HG02884 (cell line): Measurements from ENCODE around the gene MNT.

ENCODE experiments used
- ATAC-seq: cut with Tn5 transposase; IDR thresholded peaks from one replicate; pipeline ENCODE4 v1.9.1; 2021; ENCODE audit warnings: mild to moderate bottlenecking, moderate library complexity; ENCODE audit not compliant: unreplicated experiment

MNT gene

DNA sequence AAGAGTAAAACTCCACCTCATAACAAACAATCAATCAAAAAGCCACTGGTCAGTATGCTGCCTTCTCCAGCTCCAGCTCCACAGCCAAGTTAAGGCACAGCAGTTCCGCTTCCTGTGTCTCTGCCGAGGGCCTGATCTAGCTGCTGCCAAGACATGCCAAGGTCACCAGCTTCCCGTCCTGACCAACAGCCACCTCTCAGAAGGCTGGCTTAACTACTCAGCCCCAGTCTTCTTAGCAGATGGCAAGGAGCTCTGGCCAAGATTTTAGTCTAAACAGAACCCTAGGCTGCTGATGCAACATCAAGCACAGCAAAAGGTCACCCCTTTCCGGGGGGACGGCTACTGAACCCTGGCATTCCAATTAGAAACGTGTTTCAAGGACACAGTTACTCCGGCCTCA is 17.7 kb upstream of the MNT start:
- no peak for ATAC-seq

DNA sequence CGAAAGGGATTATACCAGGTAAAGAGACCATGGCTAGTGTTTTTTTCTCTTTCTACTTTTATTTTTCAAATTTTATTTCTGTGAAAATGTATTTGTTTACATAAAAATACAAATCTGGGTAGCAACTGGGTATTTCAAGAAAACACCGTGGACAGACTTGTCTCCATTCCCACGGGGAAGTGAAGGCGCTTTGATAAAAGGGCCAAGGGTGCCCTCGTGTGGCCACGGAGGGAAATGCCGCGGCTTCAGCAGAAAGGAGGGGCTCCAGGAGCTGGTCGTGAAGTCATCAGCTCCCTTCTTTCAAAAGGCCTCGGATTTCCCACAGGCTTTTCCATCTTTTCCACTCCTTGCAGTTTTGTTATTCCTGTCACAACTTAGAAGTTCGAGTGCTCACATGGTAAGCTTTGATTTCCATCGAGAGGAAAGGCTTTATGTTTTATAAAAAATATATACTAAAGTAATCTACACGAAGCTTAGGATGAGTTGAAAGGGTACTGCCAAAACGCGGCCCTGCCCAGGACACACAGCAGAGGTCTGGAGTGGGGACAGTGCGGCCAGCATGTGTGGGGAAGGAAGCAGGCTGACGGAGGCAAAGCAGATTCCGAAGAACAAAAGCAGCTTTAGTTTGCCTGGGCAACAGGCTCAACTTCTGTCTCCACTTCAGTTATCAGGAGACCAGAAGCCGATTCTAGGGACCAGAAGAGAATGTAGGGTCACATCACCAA is 15.3 kb upstream of the MNT start:
- no peak for ATAC-seq

DNA sequence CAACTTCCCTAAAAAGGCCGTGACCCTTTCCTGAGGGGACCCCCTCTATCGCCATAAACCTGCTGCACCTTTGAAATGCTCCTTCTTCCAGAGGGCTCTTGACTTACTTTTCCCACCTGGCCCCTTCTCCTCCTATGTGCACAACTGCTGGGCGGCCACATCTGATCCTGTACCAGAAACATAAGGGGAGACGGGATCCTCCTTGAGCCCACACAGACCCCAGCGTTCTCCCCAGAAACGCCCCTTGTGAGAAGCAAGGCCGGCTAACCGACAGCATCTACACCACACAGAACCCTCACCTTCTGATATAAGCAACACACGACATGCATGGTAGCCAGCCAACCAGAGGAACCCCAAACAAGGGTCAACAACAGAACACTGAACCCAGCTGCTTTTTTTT is 14.2 kb upstream of the MNT start:
- no peak for ATAC-seq

DNA sequence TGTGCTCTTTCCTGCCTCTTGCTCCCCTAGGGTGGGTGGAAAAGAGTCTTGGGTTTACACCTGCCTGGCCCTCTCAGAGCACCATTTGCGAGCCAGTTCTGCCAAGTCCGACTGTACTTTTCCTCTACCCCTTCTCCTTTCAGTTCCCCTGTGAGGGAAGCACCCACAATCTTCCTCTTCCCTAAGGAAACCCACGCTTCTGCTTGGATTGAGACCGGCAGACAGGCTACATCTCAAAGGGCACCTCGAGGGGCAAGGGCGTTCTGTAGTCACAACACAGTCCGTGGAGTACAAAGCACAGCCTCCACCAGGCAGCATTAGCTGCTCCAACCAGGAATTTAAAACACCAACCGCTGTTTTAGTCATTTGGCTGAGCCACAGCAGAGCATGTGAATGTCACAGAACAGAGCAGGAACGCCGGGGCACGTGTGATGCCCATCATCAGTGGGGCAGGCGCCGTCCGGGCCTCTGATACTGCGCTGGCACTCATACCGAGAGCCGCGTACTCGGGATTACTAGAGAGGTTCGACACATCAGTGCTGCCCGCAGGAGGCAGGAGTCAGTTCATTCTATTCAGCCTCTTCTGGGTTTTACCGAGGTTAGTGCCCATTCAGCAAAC is 13.7 kb upstream of the MNT start:
- no peak for ATAC-seq

DNA sequence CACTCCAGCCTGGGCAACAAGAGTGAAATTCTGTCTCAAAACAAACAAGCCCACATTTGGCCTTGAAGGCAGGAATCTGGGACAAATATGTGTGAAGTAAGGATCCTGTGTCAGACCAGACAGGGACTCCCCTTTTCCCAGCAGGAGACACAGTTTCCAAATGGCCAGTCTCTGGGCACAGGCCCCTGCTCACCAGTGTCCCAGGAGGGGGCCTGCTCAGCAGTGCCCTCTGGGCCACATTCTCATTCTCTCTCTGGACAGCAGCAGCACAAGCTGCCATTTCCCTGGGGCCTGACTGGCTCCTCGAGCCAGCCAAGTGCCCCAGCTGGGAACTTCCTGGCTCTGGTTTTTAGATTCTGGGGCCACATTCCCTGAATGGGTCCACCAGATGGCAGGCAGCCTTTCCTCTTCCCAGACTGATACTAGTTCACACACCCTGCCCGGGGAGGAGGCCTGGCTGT is 11.7 kb upstream of the MNT start:
- no peak for ATAC-seq

DNA sequence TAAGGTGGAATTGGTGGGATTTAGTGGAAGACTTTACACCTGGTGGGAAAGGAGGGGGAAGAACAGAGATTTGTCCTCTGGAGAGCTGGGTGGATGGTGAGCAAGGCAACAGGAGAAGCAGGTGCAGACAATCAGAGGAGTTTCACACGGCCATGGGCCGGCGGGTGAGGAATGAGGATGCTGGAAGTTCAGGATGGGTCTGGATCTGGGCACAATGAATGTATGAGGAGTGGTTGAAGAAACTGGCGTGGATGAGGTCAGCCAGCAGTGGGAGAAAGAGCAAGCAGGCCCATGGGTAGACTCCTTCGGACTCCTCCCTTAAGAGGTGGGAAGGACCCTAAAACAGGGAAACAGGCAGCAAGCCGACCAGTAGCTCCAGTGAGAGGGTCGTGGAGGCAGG is 10.1 kb upstream of the MNT start:
- no peak for ATAC-seq

DNA sequence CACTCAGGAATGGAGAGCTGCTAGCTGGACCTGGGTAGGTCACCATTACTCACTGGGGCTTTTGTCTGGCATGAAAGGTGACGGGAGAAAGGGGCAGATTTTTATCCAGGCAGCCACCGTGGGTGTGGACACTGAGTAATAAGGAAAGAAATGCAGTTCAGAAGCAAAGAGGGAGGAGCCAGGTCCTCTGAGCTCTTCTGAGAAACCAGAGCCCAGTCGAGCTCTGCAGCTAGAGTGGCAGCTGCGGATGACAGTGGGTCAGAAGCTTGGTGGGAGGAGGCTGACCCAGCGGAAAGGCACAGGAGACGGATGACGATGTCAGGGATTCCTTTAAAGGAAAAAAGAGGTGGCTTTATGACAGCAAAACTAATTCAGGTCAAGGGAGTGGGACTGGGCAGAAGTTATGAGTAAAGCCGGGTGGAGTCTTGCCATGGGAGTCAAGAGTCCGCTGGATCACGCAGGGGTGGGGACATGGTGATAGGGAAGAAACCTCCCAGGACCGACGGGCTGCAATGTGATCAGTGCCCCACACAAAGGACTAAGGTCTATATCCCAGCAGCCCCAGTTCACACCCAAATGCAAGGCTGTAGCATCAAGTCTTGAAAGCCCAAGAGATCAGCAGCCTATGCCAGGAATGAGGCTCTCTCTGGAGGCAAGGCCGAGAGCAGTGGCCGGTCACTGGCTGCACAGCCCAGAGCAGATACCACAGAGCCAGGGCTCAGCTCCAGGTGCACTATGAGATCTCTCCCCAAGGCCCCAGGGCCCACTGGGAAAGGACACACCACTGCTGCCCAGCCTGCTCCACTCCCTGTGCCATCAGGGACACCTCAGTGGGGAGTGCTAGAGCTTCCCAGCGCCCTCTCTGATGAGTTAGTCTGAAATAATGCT is 6.3 kb upstream of the MNT start:
- no peak for ATAC-seq

DNA sequence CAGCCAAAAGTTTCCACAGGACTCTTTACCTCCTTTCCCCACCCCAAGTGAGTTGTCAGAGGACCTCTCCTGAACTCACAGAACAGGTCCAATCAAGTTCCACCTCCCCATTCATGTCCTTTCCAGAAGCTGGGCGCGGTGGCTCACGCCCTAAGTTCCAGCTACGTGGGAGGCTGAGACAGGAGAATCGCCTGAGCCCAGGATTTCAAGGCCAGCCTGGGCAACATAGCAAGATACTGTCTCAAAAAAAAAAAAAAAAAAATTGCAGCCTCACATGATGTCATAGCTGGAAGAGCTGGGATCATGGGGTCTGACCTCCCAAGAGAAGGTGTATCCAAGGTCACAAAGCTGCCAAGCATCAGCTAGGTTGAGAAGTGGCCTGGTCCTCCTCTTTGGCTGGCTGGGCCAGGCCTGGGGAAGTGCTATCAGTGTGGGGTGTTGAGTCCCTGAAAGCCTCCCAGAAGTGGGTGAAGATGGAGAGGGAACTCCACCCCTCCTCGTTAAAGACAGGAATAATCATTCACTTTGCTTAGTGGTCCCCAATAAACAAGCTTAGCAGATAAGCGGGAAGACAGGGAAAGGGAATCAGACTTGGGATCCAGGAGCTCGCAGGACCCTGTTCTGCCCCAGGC is 5.5 kb upstream of the MNT start:
- no peak for ATAC-seq

DNA sequence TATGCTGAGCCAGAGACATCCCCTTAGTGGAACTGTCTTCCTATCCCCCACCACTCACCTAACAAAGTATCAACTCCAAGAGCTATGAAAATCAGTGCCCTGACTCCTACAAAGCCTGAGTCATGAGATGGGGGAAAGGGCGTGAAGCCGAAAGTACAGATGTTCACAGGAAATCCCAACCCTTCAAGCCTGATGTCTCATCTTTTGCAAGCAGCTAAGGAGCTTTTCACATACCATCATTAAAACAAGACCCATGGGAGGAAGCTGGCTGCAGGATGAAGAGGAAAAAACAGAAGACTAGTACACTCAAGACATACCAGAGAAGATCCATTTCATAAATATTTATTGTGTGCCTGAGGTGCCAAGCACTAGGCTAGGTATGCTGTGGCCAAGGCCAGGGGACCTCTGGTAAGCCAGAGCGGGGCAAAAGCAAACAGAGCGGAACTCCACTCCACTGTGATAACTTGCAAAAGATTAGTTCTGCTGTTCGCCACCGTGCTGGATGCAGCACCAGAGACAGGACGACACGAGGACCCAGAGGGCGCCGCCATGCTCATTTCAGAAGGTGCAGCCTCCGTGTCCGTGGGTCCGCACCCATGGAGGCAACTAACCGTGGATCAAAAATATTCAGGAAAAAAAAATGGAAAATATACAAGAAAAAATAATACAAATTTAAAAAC is 4.5 kb upstream of the MNT start:
- no peak for ATAC-seq

DNA sequence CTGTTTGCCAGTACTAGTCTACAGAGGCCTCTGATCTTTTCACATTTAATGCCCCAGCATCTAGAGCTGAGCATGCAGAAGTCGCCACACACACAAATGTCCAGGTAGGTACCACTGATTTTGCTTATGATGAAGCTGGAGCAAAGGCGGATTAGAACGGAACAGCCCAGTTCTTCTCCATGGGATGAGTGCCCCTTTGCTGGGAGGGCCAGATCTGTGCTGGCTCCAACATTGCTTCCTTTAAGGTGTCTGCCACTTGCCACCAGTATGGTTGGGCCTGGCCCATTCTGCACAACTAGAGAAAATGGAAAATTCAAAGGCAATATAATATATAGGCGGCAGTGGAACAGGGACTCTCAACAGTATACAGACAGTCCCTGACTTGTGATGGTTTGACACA is 2.2 kb upstream of the MNT start:
- ATAC-seq = no peak

DNA sequence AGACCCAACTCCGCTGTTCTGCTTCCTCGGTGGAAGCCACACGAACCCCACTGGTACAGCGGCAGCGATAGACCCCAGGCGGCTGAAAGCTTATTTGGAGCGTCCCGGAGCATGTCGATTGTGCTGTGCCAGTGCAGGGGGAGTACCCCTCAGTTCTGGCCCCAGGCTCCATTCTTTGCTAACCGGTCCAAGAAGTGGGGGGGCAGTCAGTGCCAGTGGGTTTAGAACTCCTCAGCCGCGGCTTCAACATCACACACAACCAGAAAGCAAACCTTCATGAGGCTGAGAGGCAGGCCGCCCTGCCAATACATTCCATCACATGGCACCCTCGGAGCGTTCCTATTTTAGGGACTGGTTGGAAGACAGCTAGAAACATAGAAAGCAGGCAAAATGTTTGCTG is 1.7 kb upstream of the MNT start:
- ATAC-seq = no peak

DNA sequence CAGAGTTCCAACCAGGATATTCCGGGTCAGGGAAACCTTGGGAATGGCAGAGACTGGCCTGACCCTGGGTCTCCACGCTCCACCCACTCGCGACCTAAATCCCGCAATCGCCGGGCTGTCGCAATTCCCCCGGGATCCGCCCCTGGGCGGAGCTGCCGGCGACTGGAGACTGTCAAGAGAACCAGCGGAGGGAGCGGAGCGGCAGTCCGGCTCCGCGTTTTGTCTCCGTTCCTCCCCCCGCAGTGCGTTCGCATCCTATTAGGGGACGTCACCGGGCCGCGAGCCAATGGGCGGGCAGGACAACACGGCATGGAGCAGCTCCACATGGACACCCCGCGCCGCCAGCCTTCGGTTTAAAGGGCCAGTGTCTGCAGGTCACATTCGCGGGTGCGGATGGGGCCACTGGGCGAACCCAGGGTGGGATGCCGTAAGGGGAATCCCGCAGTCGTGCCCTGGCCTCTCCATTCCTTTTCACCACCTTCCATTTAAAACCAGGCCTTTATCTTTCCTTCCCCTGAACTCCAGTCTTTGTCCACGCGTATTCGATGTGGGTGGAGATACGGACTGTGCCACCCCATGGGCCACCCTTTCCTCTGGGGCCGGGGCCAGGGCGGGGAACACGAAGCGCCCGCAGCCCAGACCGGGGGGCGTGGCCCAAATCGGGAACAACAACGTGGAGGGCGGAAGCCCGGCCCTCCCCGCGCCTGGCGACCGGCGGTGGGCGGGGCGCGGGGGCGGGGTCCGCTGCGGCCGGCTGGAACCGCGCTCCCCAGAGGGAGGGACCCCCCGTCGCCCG is 764 bp upstream of the MNT start:
- peak; percentile 43 for ATAC-seq

DNA sequence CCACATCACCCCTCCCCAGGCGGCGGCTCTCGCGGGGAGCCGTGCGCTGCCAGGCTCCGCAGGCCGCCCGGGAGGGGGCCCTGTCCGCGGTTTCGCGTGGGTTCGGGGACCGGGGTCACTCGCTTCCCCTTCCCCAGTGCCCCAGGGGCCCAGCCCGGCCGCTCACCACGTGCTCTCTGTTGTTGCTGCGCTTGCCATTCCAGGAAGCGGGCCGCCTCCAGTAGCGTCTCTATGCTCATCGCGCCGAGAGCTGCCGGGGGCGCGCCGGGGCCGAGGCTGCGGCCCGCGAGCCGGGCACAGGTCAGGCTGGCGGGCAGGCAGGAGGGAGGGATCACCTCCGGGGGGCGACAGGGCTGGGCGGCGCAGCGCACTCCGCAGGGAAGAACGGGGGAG is 390 bp downstream of the MNT start:
- ATAC-seq = no peak

DNA sequence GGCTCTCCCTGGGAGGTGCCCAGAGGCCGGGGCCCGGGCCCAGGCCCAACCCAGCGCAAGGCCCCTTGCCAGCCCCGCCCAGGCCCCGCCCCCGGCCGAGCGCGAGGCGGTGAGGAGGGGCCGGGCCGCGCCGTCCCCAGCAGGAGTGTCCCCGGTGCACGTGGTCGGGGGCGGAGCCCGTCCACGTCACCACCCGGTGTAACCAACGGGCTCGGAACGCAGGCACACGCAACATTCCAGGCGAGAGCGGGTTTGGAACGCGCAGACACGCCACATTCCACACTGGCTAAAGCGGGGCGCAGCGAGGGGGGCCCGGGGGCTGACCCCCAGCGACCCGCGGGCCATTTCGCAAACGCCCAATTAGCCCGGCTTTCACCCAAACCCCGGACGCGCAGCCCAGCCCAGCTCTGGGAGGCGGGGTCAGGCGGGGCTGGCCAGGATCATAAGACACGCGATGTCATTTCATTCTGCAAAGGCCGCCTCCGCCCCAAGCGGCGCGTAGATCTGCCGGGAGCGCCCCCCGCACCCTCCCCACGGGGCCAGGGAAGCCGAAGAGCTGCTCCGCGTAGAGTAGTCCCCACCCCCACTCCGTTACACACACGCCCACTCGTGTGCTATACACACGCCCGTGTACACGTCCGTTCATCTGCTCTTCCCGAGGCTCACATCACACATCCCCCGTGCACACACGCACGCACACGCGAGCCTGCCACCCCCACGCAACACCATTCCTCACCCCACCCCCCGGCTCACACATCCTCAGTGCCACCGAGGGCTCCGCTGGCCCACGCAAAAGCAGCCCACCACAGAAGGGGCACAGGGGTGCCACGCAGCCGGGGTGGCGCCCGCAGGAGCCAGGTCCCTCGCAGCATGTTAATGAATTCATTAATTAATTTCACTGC is 1.0 kb downstream of the MNT start:
- ATAC-seq = peak; percentile 34

DNA sequence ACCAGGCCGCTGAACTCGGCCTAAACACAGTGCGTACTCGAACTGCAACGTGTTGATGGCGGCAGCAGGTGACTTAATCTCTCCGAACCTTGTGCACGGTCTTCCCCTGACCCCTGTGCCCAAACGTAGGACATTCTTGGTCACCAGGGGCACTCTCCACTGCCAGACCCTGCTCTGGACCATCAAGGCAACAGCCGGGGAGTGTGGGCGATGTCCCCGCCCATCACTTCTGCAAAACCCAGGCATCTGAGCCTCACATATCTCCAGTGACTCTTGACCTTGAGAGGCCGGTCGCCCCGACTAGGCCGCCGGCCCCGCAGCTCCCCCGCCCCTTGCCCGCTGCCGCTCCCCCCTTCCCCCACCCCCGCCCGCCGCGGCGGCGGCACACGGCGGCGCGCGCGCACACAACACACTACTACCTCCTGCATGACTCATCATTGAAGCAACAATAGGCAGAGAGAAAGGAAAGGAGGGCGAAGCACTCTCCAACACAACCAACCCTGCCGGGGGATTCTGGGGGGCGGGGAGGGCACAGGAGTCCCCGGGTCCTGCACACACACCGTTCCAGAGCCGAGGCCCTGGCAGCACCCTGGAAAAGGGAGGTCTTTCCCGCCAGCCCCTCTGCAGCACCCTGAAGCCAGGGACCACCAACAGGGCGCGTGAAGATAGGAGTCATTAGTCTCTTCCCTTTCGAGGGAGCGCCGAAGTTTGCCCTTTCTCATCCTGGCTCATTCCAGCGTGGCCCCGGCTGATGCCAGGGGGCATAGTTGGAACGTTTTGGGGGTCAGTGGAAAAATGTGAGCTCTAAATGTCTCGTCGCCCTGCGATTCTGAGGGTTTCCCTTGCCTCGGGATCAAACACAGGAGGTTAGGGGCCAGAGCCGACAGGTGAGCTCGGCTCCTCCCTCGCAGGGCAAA is 1.9 kb downstream of the MNT start:
- ATAC-seq = no peak

DNA sequence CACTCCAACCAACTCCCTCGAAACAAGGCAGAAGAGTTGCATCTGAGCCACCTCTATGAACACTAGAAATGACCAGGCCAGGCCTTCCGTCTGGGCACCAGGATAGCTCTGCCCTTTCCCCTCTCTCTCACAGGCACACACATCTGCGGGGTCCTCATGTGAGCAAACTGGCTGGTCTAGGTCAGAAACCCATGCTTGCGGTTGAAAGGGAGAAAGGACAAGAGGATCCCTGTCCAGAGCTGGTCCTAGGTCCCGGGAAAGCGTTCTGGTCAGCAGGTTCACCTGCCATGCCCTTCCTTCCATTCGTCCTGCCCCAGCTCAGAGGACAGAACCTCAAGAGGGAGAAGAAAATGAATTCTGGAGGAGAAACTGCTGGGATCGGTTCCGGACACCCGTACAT is 2.7 kb downstream of the MNT start:
- ATAC-seq = no peak

DNA sequence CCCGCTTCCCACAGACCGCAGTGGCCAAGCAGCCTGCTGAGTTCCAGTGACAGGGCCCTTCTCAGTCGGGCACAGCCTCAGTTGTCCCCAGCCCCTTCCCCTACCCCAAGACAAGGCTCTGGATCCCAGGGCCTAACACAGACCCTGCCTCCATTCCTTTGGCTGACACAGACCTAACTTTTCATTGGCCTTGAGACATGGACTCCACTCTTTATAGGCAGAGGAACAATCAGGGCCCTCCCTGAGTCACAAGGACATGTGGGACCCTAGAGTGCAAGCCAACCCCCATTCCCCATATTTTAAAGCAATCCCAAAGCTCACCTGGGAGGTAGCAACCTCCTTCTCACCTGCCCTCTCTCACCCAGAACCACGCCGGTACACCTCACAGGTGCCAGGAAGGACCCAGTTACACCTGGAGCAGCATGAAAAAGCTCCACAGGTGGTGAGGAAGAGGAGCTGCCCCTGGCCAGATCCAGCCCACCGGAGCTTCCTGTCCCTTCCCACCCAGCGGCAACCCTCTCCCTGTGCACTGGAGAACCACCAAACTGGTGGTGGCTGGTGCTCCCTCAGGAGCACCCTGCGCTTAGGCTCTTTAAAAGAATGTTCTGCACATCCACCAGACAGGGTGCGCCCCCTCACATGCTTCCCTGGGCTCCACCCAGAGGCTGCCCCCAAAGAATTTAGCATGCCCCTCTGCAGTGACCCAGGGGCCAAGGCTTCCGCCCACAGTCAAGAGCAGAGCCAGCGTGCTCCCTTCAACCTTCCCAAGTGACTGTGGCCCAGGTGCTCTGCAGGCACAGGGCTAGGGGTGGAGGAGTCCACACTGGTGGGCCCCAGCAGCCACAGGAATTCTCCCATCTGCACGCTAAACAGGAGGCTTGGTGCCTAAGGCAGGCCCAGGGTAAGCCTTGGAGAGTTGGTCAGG is 3.4 kb downstream of the MNT start:
- no peak for ATAC-seq
